Upper lobe of left lung (tissue), 6 donors: Measurements from ENCODE around the gene TCF7L1. TPM values are rescaled to one million over a fixed set of nuclear protein-coding genes. Genes with fewer than 3 reads are reported as not detected.

Source experiments
- ATAC-seq, 2 donors: fragments of 200-7000 bp; cut with Tn5 transposase; one replicate each; pipeline ENCODE4 v1.9.1; 2022; ENCODE audit warnings: mild to moderate bottlenecking in 2 of 2, moderate library complexity in 2 of 2; ENCODE audit not compliant: low FRiP score in 2 of 2
- DNase-seq, 2 donors: peaks; one replicate each; pipeline ENCODE4 v3.0.0-alpha.2; 2019 to 2020
- H3K27ac ChIP-seq, 4 donors: fragments of 200-600 bp; sonication (generic); one replicate each; pipeline ENCODE4 v1.5.1; 2016 to 2019
- H3K27me3 ChIP-seq, 4 donors: fragments of 200-600 bp; sonication (generic); one replicate each; pipeline ENCODE4 v1.5.1; 2017 to 2019
- H3K36me3 ChIP-seq, 4 donors: fragments of 200-600 bp; sonication (generic); one replicate each; pipeline ENCODE4 v1.5.1; 2016 to 2019
- H3K4me1 ChIP-seq, 4 donors: fragments of 200-600 bp; sonication (generic); one replicate each; pipeline ENCODE4 v1.5.1; 2018 to 2019
- H3K4me3 ChIP-seq, 4 donors: fragments of 200-600 bp; sonication (generic); one replicate each; pipeline ENCODE4 v1.5.1; 2017 to 2019; ENCODE audit warnings: mild to moderate bottlenecking in 2 of 4, moderate library complexity in 1 of 4
- H3K9me3 ChIP-seq, 4 donors: fragments of 200-600 bp; sonication (generic); one replicate each; pipeline ENCODE4 v1.5.1; 2018 to 2019
- CTCF ChIP-seq, 6 experiments: fragments of 450-650 bp in 4 of 6; fragments of 200-600 bp in 2 of 6; sonication (generic) in 2 of 6; IDR thresholded peaks; one replicate each; pipeline ENCODE4 v1.5.1; 2016 to 2019; ENCODE audit warnings: antibody characterized with exemption in 6 of 6
- EP300 ChIP-seq, 4 donors: sonication (generic); formaldehyde crosslinking; IDR thresholded peaks; one replicate each; pipeline ENCODE4 v1.5.1; 2017; ENCODE audit warnings: antibody characterized with exemption in 4 of 4, control low read depth in 2 of 4
- POLR2A ChIP-seq, 4 donors: fragments of 450-650 bp; IDR thresholded peaks; one replicate each; pipeline ENCODE4 v1.5.1; 2016 to 2017; ENCODE audit warnings: antibody characterized with exemption in 4 of 4, mild to moderate bottlenecking in 2 of 4
- POLR2AphosphoS5 ChIP-seq, 2 donors: sonication (generic); formaldehyde crosslinking; IDR thresholded peaks; one replicate each; pipeline ENCODE4 v1.5.1; 2017; ENCODE audit warnings: antibody characterized with exemption in 2 of 2
- WGBS, 2 donors: methylation state at CpG; one replicate each; pipeline ENCODE4 v1.1.5; 2017 to 2018; 5-methylcytosine and 5-hydroxymethylcytosine counted together
- total RNA-seq, 6 donors: library from RNA; depleted of rRNA in 4 of 6; stranded (reverse); fragments of >200 nt in 4 of 6; gene quantifications; one replicate each; pipeline versions ENCODE4 v1.1.0 to v1.2.1, GENCODE V29; 2016 to 2021
- donor health status: DM: no; HTN: no; CAD: no; lungs with moderate emphysema.
- donor health status: DM: no; HTN: yes; CAD: no; lungs with severe emphysema.

TCF7L1 gene
- total RNA-seq, 6 donors from 2014 or later = 7.3 to 18.4 (median 11.2) TPM

GRCh38 chr2:85215081-85215447 is 81.9 kb downstream of the TCF7L1 start:
- Histone ChIP-seq H3K4me3 (no peak overlapping the region), H3K4me1 (peaks cover 0 to 14% (median 6%) of the 10 kb centered on the region in 4 donors), H3K27me3 (no peaks in the 10 kb centered on the region), H3K9me3 (no peaks in the 10 kb centered on the region), H3K36me3 (no peaks in the 10 kb centered on the region), H3K27ac (no peak overlapping the region)
- no peak for DNase-seq
- no peak for TF ChIP-seq EP300 (IDR thresholded peaks at IDR 0.05)
- TF ChIP-seq POLR2A (IDR thresholded peaks at IDR 0.05) = no peak
- no peak for TF ChIP-seq CTCF (IDR thresholded peaks at IDR 0.05)
- no peak for TF ChIP-seq POLR2AphosphoS5 (IDR thresholded peaks at IDR 0.05)
- no peak for ATAC-seq
- 74 to 82% methylated on average over 9 of the region's 9 CpGs for WGBS, 2 donors

GRCh38 chr2:85215448-85216401 is 82.5 kb downstream of the TCF7L1 start:
- no peaks in the 10 kb centered on the region for H3K27me3 ChIP-seq
- 47 to 58% methylated on average over 12 to 18 of the region's 18 CpGs for WGBS, 2 donors
- ATAC-seq = peak in 1 of 2 donors; percentile 48
- DNase-seq = peak in 1 of 2 donors; percentile 25
- peaks cover 0 to 14% (median 6%) of the 10 kb centered on the region in 4 donors for H3K4me1 ChIP-seq
- TF ChIP-seq EP300 (IDR thresholded peaks at IDR 0.05) = no peak
- no peak for TF ChIP-seq CTCF (IDR thresholded peaks at IDR 0.05)
- no peak for TF ChIP-seq POLR2AphosphoS5 (IDR thresholded peaks at IDR 0.05)
- no peak for TF ChIP-seq POLR2A (IDR thresholded peaks at IDR 0.05)
- H3K27ac ChIP-seq = peak overlapping the region in 1 of 4 donors; percentile 11
- H3K9me3 ChIP-seq = no peaks in the 10 kb centered on the region
- no peak overlapping the region for H3K4me3 ChIP-seq
- no peaks in the 10 kb centered on the region for H3K36me3 ChIP-seq

- WGBS, 2 donors = 65 to 75% methylated on average over 4 of the region's 4 CpGs
- no peak for TF ChIP-seq EP300 (IDR thresholded peaks at IDR 0.05)
- no peak for TF ChIP-seq POLR2A (IDR thresholded peaks at IDR 0.05)
- no peak for TF ChIP-seq CTCF (IDR thresholded peaks at IDR 0.05)
- no peak for TF ChIP-seq POLR2AphosphoS5 (IDR thresholded peaks at IDR 0.05)
- Histone ChIP-seq H3K36me3 (no peaks in the 10 kb centered on the region), H3K27me3 (no peaks in the 10 kb centered on the region), H3K4me3 (no peak overlapping the region), H3K4me1 (peaks cover 0 to 14% (median 6%) of the 10 kb centered on the region in 4 donors), H3K27ac (no peak overlapping the region), H3K9me3 (no peaks in the 10 kb centered on the region)
- DNase-seq (no peak), ATAC-seq (no peak)
These were observed 83.7 kb downstream of the TCF7L1 start for GRCh38 chr2:85216927-85217326.

- H3K27me3 ChIP-seq = no peaks in the 10 kb centered on the region
- H3K27ac ChIP-seq = no peak overlapping the region
- TF ChIP-seq POLR2A (IDR thresholded peaks at IDR 0.05) = no peak
- TF ChIP-seq CTCF (IDR thresholded peaks at IDR 0.05) = no peak
- TF ChIP-seq EP300 (IDR thresholded peaks at IDR 0.05) = no peak
- no peak for TF ChIP-seq POLR2AphosphoS5 (IDR thresholded peaks at IDR 0.05)
- peak in 1 of 2 donors; percentile 68 for ATAC-seq
- no peaks in the 10 kb centered on the region for H3K36me3 ChIP-seq
- no peak for DNase-seq
- H3K4me1 ChIP-seq = peaks cover 0 to 4% (median 0%) of the 10 kb centered on the region in 4 donors
- 88 to 90% methylated on average over 8 of the region's 8 CpGs for WGBS, 2 donors
- no peak overlapping the region for H3K4me3 ChIP-seq
- H3K9me3 ChIP-seq = no peaks in the 10 kb centered on the region
These were observed 88.0 kb downstream of the TCF7L1 start for GRCh38 chr2:85221067-85221691.
